Hematopoietic multipotent progenitor cell (in vitro differentiated cells): ENCODE data around the gene ACOX1. TPM values are rescaled to one million over a fixed set of nuclear protein-coding genes. Genes with fewer than 3 reads are reported as not detected.

ENCODE experiments used
- DNase-seq, 3 donors: peaks; one replicate each; pipeline ENCODE4 v3.0.0-alpha.2; 2011 to 2015; ENCODE audit warnings: low read depth in 2 of 3, low spot score in 2 of 3
- total RNA-seq: library from RNA; depleted of rRNA; stranded (reverse); fragments of >200 nt; gene quantifications from one replicate; pipeline ENCODE4 v1.2.3, GENCODE V29; 2012

The ACOX1 gene
- total RNA-seq, 1 donor, result 42.5 TPM

DNA sequence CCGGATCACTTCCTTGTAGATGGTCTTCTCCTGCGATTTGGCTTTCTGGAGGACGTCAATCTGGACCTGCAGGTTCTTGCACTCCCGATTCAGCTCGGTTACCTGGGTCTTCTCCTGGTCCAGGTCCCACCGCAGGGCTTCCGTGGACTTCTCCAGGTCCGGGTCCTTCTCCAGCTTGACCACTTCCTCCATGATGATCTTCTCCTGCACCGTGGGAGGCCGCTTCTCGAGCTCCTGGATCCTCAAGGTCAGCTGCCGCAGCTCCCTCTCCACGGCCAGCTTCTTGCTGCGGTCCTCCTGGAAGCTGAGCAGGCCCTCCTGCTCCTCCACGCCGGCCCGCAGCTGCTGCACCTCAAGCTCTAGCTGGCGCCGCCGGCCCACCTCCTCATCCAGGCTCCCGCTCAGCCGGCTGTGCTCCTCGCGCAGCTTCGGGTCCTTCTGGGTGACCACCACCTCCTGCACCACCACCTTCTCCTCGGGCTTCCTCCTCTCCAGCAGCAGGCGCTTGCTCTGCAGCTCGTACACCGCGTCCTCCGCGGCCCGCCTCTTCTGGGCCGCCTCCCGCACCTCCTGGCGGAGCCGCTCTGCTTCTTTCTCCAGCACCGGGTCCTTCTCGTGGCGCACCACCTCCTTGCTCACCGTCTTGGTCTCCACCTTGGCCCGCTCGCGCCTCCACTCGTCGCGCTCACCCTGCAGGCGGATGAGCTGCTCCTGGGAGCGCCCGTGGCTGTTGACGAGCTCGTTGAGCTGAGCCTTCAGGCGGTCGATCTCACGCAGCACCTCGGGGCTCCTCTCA is 29.9 kb upstream of the ACOX1 start:
- no peak for DNase-seq

DNA sequence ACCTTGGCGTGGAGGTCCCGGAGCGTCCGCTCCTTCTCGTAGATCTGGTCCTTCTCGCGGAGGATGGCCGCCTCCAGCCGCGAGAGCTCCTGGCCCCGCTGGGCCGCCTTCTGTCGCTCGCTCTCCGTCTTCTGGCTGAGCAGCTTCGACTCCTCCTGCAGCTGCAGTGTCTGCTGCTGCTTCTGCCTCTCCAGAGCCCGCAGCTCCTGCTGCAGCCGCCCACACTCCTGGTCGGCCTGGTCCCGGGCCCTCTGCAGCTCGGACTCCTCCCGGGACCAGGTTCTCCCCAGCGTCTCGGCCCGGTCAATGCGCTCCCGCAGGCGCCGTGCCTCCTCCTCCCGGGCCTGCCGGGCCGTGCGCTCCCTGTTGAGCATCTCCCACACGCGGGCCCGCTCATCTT is 29.2 kb upstream of the ACOX1 start:
- DNase-seq, result no peak

DNA sequence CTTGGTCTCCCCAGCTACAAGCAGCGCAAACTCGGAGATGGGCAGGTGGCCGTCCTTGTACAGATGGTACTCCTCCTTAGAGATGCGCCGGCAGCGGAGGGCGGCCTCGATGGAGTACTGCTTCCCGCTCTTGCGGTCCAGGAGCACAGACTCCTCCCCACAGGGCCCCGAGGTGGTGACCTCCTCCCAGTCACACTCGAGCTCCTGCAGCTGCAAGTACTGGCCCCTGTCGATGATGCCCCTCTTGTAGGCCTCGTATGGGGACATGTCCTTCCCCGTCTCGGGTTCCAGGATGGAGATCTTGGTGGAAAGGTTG is 28.8 kb upstream of the ACOX1 start:
- no peak for DNase-seq

DNA sequence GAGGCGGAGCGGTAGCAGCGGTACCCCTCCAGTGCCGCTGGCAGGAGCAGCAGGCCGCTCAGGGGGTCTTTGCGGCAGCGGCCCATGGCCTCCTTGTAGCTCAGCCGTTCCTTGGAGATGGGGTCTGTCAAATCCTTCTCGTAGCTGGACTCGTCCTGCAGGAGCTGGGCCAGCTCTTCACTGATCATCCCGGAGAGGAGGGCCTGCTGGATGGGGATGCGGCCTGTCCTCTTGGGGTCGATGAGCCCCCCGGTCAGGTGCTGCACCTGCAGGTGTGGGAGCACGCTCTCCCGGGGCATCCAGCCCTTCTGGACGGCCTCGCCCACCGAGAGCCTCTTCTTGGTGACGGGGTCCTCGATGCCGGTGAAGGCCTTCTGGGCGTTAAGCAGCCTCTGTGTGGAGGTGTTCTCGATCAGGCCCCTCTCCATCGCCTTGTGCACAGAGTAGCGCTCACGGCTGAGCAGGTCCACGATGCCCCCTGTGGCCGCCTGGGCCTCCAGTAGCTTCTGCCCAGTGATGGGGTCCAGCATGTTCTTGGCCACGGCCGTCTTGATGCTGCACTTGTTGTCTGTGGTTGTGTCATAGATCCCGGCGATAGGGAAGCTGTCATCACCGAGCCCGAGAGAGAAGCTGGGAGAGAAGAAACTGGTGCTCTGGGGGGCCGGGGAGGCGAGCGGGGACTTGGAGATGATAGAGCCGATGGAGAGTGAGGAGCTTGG is 28.3 kb upstream of the ACOX1 start:
- DNase-seq, result no peak

DNA sequence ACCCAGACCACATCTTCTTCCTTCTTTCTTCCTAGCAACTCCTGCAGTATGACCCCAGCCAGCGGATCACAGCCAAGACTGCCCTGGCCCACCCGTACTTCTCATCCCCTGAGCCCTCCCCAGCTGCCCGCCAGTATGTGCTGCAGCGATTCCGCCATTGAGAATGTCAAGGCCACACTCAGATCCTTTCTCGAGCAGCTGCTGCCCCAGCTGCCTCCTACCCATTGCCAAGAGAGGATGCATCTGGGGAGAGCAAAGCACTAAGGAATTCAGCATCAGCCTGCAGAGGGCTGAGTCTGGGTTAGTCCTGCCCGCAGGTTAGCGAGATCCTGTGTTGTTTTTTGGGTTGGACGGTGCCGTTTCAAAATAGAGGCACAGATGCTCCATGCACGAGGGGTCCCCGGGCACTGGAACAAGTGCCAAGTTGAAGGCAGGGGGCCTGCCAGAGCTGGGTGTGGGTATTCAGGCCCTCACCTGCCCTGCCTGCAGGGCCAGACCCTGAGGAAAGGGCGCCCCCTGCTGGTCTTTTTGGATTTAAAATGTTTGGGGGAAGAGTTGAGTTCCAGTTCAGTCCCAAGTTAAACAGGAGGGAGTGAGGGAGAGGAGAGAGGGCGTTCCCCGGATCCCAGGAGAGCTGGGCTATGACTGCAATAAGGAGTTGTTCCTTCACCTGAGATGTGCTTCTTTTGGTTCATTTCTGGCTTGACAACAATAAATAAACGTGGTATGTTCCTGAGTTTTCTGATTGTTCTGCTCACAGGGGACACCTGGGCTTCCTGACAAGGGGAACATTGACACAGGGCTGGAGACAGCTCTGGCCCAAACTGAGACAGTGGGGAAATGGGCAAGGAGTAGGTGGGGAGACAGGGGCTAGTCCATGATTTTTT is 26.5 kb upstream of the ACOX1 start:
- peak; percentile 58 to 81 (median 68) for DNase-seq

DNA sequence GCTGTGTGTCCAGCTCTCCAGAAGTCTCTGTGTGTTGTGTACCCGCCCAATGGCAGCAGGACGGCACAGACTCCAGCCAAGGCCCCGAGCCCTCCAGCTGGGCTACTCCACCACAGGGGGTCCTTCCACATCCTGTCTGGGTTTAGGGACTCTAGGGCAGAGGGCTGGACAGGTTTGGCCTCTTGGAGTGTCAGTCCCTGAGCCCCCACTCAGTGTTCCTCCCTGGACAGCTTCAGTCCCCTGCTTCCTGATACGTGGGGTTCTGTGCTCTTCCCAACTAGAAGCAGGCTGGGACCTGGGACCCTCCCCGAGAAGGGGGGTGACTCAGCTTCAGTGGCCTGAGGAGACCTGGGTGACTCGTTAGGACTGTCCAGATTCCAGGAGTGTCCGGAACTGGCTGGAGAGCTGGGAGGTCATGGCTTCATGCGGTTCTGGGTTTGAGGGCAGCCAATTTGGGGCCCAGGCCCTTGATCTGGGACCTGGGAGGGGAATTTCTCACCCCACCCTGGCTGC is 25.8 kb upstream of the ACOX1 start:
- no peak for DNase-seq

DNA sequence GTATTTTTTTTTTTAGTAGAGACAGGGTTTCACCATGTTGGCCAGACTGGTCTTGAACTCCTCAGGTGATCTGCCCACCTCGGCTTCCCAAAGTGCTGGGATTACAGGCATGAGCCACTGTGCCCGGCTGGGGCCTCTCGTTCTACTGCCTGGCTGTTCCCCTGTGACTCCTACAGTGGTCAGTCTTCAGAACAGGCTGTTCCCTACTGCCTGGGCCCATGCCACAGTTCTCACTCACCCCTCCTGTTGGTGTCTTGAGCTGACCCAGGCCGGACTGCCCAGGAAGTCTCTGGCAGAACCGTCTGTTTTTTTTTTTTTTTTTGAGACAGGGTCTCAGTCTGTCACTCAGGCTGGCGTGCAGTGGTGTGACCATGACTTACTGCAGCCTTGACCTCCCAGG is 24.9 kb upstream of the ACOX1 start:
- DNase-seq, result no peak

DNA sequence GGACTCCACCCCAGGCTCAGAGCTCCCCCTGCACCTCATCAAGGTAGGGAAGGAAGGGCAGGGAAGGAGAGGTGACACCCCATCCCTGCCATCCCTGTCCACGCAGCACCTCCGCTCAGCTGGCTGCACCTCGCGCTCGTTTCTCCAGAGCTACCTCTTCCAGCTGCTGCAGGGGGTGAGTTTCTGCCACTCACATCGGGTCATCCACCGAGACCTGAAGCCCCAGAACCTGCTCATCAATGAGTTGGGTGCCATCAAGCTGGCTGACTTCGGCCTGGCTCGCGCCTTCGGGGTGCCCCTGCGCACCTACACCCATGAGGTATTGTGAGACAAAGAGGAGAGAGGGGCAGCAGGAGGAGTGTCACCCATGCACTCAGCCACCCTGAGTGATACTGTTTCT is 23.1 kb upstream of the ACOX1 start:
- DNase-seq, result no peak

DNA sequence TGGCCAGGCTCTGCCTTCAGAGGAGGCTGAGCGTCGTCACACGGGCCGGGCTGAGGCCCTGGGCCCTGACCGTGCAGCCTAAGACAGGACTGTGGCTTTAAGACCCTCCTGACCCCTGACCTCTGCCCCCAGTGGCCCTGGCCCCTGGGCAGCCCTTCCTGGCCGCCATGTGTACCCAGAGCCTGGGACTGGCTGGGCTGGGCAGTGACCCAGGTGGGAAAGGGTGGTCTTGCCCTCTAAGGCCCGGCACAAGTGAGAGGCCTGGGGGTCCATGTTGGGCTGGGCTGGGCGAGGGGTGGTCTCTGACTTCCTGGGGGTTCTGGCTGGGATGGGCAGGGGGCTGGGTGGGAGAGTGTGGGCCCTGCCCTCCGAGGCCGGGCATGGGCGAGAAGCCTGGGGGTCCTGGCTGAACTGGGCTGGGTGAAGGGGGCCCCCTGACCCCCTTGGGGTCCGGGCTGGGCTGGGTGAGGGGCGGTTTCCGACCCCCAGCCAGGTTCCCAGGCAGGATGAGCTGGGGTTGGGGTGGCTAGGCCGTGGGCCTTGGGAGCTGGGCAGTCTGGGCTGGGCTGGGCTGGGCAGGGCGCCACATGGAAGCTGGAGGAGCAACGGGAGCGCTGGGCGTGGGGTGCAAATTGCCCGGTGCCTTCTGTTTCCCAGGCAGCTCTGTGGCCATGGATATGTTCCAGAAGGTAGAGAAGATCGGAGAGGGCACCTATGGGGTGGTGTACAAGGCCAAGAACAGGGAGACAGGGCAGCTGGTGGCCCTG is 22.0 kb upstream of the ACOX1 start, which contains the start of gene CDK3:
CDK3 (plus strand) TSS at position 101 of the 767 bp plus-strand sequence; CDS start at position 672, 571 bp downstream.
- DNase-seq, result no peak

DNA sequence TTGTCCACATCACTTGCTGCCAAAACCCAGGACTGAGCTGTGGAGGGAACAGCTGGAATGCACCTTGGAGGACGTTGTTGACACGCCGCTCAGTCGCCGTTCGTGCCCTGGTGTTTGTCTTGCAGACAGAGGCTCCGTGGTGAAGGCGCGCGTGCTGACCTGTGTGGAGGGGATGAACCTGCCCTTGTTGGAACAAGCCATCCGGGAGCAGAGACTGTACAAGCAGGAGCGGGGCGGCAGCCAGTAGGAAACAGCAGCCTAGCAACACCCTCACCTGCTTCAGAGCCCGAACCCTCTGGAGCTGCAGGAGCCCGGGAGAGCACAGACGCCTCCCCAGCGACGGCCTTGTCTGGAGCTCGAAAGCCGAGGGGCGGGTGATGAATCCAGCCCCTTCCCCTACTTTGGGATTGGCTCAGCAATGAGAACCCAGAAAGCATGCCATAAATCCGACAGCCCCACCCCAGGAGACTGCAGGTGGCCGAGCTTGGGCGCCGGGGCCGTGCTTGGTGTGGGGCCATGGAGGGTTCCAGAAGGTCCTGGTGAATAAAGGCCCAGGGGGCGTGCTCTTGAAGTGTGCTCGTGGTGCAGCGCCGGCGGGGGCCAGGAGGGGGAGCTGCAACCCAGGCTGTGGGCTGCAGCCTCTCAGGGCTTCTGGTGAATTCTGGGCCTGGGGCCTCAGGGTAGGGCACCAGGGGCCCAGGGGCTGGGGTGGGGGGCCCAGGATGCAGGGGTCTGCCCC is 21.2 kb upstream of the ACOX1 start:
- peak in 2 of 3 donors; percentile 51 to 68 for DNase-seq

DNA sequence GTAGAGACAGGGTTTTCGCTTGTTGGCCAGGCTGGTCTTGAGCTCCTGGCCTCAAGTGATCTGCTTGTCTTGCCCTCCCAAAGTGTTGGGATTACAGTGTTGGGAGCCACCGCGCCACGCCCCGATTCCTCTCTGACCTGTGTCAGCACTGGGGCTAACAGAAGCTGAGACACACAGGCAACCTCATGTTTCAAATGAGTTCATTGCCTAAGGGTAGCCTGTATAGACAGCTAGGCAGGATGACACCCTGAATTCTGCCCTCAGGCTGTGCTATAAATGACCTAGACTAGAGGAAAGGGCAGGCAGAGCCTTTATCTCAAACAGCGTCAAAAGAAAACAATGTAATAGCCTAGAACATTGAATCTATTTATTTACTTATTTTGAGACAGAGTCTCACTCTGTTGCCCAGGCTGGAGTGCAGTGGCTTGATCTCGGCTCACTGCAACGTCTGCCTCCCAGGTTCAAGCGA is 19.4 kb upstream of the ACOX1 start:
- no peak for DNase-seq

DNA sequence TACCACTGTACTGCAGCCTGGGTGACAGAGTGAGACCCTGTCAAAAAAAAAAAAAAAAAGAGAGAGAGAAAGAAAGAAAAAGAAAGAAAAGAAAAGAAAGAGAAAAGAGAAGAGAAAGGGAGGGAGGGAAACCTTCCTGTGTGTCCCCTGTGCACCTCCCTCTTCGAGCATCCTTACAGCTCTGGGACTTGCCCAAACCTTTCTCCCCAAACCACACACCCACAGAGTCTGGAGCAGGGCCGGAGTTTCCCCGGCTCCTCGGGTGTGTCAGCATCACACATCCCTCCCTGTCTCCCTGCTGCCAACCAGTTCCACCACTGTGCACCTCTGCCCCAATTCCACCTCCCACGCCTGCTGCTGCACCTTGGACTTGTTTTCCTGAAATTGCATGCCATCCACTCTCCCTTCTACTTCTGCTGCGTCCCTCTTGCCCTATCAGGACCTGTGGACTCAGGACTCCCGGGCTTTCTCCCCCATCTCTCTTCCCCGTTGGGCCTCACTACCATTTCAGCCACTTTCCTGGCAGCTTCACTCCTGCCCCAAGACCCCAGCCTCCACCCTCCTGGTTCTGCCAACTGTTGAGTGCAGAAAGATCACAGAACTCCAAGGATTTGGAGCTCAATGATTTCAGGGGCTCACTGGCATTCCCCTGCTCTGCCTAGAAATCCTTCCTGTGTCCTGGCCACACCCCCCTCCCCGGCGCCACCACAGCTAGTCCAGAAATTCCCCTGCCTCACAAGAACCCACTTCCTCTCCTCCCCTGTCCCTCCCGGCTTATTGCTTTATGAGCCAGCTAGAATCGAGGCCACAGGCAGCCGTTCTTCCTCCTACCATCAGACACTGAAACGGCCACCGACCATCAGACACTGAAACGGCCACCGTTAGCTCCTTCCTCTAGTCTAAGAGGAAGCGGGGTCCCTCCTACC is 18.0 kb upstream of the ACOX1 start:
- DNase-seq, result peak in 2 of 3 donors; percentile 65 to 66

DNA sequence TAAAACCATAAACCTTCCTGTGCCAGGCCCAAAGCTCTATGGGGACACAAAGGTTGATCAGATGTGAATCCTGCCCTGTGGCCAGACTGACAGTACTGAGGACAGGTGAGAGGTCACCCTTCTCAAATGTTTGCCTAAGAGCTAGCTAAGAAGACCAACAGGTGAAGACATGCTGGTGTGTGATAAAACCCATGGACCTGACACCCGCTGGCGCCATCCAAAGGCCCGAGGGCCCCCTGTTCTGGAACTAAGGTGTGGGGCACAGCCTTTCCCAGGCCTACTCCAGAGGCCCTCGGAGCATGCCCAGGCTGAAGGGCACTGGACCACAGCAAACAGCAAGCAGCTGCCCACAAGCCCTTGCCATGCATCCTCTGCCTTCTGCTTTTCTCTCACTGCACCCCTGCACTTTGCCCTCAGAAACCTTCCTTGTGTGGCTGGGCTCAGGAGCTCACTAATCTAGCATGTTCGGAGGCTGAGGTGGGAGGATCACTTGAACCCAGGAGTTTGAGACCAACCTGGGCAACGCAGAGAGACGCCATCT is 16.5 kb upstream of the ACOX1 start:
- DNase-seq, result no peak

DNA sequence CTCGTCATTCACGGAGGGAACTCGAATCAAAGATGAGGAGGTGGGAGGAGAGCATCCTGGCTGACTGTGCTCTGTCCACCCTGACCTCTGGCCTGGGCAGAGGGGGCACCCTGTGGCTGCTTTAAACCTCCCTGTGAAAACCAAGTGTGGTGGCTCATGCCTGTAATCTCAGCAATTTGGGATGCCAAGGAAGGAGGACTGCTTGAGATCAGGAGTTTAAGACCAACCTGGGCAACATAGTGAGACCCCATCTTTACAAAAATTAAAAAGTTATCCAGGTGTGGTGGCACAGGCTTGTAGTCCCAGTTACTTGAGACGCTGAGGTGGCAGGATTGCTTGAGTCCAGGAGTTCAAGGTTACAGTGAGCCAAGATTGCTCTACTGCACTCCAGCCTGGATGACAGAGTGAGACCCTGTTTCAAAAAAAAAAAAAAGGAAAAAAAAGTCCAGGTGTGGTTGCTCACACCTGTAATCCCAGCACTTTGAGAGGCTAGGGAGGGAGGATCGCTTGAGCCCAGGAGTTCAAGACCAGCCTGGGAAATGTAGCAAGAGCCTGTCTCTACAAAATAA is 15.9 kb upstream of the ACOX1 start:
- no peak for DNase-seq

DNA sequence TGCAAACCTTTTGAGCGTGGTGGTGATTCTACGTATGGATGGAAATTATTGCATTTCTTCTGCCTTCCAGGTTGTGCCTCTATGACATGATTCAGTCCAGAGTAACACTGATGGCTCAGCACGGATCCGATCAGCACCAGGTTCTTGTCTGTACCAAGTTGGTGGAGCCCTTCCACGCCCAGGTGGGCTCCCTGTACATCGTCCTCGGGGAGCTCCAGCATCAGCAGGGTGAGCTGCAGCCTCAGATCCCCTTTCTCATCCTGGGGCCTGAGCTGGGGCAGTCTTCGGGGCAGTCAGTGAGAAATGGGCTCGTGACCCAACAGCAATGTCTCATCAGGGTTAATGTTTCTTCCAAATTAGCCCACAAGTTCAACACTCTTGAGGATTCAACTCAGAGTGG is 12.4 kb upstream of the ACOX1 start:
- no peak for DNase-seq

DNA sequence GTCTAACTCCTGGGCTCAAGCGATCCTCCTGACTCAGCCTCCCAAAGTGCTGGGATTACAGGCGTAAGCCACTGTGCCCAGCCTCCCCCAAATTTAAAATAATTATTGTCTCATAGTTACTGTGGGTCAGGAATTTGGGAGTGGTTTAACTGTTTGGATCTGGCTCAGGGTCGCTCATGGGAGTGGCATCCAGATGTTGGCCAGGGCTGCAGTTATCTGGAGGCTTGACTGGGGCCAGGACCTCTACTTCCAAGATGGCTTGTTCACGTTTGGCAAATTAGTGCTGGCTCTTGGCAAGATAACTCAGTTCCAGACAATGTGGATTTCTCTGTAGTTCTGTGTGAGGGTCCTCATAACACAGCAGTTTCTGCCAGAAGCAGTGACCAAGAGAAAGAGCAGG is 8.1 kb upstream of the ACOX1 start:
- no peak for DNase-seq

DNA sequence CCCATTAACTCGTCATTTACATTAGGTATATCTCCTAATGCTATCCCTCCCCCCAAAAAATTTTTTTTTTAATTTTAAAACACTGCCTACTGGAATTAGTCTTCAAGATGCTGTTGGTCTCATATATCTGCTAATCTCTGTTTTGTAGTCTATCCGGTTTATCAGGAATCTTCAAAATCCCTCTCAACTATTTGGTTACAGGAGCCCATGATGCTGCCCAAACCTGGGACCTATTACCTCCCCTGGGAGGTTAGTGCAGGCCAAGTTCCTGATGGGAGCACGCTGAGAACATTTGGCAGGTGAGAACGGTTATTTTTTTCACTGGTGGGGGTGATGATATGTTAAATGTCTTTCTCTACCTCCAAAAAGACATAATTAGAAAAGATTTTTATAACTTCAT is 7.0 kb upstream of the ACOX1 start:
- no peak for DNase-seq
